HepG2 (cell line): Measurements from ENCODE around the gene SUB1. TPM values are rescaled to one million over a fixed set of nuclear protein-coding genes. Genes with fewer than 3 reads are reported as not detected.

Experiments used
- ETV6 ChIP-seq: sonication (generic); formaldehyde crosslinking; conservative IDR thresholded peaks from 2 replicates; pipeline ENCODE4 v1.4.0; 2020; ENCODE audit warnings: missing genetic modification reagents
- HOXD1 ChIP-seq: sonication (generic); formaldehyde crosslinking; IDR thresholded peaks from 2 replicates; pipeline ENCODE4 v1.5.0; 2020; ENCODE audit warnings: missing genetic modification reagents
- MTF2 ChIP-seq: sonication (generic); formaldehyde crosslinking; IDR thresholded peaks from 2 replicates; pipeline ENCODE4 v1.5.0; 2020; ENCODE audit warnings: missing genetic modification reagents, borderline replicate concordance
- RARA ChIP-seq: IDR thresholded peaks from 2 replicates; pipeline ENCODE4 v1.6.1; 2016; ENCODE audit warnings: missing genetic modification reagents, missing compliant biosample characterization
- TEAD2 ChIP-seq: sonication (generic); formaldehyde crosslinking; IDR thresholded peaks from 2 replicates; pipeline ENCODE4 v1.9.0; 2021; ENCODE audit warnings: missing genetic modification reagents
- ZMAT3 ChIP-seq: sonication (generic); formaldehyde crosslinking; conservative IDR thresholded peaks from 2 replicates; pipeline ENCODE4 v1.7.0; 2021; ENCODE audit warnings: missing genetic modification reagents
- ZNF121 ChIP-seq: sonication (generic); formaldehyde crosslinking; IDR thresholded peaks from 2 replicates; pipeline ENCODE4 v1.5.0; 2020; ENCODE audit warnings: mild to moderate bottlenecking, missing genetic modification reagents
- ZNF138 ChIP-seq: sonication (generic); formaldehyde crosslinking; IDR thresholded peaks from 2 replicates; pipeline ENCODE4 v1.5.0; 2020; ENCODE audit warnings: mild to moderate bottlenecking, low read depth, missing genetic modification reagents
- ZNF232 ChIP-seq: sonication (generic); formaldehyde crosslinking; IDR thresholded peaks from 2 replicates; pipeline ENCODE4 v1.4.0; 2020; ENCODE audit warnings: missing genetic modification reagents, borderline replicate concordance
- ZNF616 ChIP-seq: sonication (generic); formaldehyde crosslinking; IDR thresholded peaks from 2 replicates; pipeline ENCODE4 v1.5.0; 2020; ENCODE audit warnings: low read depth, mild to moderate bottlenecking, missing genetic modification reagents
- polyA plus RNA-seq, 8 experiments: library from polyadenylated mRNA; depleted of rRNA in 3 of 8; stranded (reverse) in 7 of 8; unstranded in 1 of 8; fragments of >200 nt; fragmentation: Illumina TruSeq in 4 of 8; extraction: Trizol in 4 of 8; gene quantifications; 2 replicates each; pipeline versions ENCODE4 v1.2.1 to v1.2.3, GENCODE V29; 2011 to 2016; ENCODE audit warnings: low read depth in 4 of 8, missing spikeins in 1 of 8, mixed read lengths in 1 of 8; ENCODE audit not compliant: insufficient read depth in 1 of 8
- total RNA-seq, 5 experiments: library from RNA; depleted of rRNA; stranded (reverse); fragments of >200 nt; fragmentation: Illumina TruSeq; extraction: Trizol; gene quantifications; 2 replicates each; pipeline ENCODE4 v1.2.3, GENCODE V29; 2016; ENCODE audit warnings: low read depth in 1 of 5
- TF ChIP-seq, protein P1 (sequence below): sonication (generic); formaldehyde crosslinking; IDR thresholded peaks from 2 replicates; pipeline ENCODE4; 2020; ENCODE audit warnings: missing genetic modification reagents, mild to moderate bottlenecking, borderline replicate concordance
- TF ChIP-seq, protein P2 (sequence below): sonication (generic); formaldehyde crosslinking; IDR thresholded peaks from 2 replicates; pipeline ENCODE4 v1.5.0; 2020; ENCODE audit warnings: mild to moderate bottlenecking, missing genetic modification reagents
- TF ChIP-seq, protein P3 (sequence below): sonication (generic); formaldehyde crosslinking; IDR thresholded peaks from 2 replicates; pipeline ENCODE4 v1.4.0; 2020; ENCODE audit warnings: missing genetic modification reagents
- TF ChIP-seq, protein P4 (sequence below): IDR thresholded peaks from 2 replicates; pipeline ENCODE4 v1.4.0; 2020; ENCODE audit warnings: mild to moderate bottlenecking, missing genetic modification reagents
- TF ChIP-seq, protein P5 (sequence below): sonication (generic); formaldehyde crosslinking; IDR thresholded peaks from 2 replicates; pipeline ENCODE4 v1.4.0; 2020; ENCODE audit warnings: missing genetic modification reagents, mild to moderate bottlenecking, borderline replicate concordance

SUB1 gene
- total and polyA plus RNA-seq, 2 of the 13 experiments (the other 11 are each of a cell fraction or from before 2014, with no cell fraction given), result 182 to 693 TPM

DNA sequence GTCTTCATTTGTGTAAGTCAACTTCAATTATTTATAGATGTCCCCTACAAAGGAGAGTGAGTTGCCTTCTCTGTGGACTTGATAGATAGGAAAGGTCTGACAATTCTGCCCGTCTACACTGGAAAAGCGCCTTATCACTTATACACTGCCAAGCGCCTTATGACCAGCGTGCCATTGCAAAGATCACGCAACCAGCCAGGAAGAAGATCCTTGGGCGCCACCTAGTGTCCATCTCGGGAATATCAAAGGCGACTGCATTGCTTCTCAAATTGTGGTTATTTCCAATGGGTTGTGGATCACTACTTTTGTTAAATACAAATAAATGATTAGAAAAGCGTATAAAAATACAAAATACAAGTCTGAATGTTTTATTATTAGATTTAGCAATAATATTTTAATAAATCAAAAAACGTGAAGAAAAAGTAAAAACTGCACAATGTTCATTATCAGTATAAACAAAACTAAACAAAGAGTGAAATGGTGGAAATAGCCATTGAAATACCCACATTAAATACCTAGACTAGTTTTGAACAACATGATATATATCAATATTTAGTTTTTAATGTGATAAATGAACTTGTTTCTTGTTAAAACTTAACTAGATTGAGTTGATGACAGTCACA, 27.8 kb downstream of the SUB1 start (continued):
- no peak for TF ChIP-seq ZNF616
- TF ChIP-seq ZNF232 (CRISPR knock-in tag), result no peak
- TF ChIP-seq, protein P1, sequence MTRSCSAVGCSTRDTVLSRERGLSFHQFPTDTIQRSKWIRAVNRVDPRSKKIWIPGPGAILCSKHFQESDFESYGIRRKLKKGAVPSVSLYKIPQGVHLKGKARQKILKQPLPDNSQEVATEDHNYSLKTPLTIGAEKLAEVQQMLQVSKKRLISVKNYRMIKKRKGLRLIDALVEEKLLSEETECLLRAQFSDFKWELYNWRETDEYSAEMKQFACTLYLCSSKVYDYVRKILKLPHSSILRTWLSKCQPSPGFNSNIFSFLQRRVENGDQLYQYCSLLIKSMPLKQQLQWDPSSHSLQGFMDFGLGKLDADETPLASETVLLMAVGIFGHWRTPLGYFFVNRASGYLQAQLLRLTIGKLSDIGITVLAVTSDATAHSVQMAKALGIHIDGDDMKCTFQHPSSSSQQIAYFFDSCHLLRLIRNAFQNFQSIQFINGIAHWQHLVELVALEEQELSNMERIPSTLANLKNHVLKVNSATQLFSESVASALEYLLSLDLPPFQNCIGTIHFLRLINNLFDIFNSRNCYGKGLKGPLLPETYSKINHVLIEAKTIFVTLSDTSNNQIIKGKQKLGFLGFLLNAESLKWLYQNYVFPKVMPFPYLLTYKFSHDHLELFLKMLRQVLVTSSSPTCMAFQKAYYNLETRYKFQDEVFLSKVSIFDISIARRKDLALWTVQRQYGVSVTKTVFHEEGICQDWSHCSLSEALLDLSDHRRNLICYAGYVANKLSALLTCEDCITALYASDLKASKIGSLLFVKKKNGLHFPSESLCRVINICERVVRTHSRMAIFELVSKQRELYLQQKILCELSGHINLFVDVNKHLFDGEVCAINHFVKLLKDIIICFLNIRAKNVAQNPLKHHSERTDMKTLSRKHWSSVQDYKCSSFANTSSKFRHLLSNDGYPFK (CRISPR knock-in tag), result no peak
- TF ChIP-seq, protein P2, sequence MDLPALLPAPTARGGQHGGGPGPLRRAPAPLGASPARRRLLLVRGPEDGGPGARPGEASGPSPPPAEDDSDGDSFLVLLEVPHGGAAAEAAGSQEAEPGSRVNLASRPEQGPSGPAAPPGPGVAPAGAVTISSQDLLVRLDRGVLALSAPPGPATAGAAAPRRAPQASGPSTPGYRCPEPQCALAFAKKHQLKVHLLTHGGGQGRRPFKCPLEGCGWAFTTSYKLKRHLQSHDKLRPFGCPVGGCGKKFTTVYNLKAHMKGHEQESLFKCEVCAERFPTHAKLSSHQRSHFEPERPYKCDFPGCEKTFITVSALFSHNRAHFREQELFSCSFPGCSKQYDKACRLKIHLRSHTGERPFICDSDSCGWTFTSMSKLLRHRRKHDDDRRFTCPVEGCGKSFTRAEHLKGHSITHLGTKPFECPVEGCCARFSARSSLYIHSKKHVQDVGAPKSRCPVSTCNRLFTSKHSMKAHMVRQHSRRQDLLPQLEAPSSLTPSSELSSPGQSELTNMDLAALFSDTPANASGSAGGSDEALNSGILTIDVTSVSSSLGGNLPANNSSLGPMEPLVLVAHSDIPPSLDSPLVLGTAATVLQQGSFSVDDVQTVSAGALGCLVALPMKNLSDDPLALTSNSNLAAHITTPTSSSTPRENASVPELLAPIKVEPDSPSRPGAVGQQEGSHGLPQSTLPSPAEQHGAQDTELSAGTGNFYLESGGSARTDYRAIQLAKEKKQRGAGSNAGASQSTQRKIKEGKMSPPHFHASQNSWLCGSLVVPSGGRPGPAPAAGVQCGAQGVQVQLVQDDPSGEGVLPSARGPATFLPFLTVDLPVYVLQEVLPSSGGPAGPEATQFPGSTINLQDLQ (CRISPR knock-in tag), result no peak
- TF ChIP-seq ZMAT3 (CRISPR knock-in tag), result no peak
- TF ChIP-seq, protein P3, sequence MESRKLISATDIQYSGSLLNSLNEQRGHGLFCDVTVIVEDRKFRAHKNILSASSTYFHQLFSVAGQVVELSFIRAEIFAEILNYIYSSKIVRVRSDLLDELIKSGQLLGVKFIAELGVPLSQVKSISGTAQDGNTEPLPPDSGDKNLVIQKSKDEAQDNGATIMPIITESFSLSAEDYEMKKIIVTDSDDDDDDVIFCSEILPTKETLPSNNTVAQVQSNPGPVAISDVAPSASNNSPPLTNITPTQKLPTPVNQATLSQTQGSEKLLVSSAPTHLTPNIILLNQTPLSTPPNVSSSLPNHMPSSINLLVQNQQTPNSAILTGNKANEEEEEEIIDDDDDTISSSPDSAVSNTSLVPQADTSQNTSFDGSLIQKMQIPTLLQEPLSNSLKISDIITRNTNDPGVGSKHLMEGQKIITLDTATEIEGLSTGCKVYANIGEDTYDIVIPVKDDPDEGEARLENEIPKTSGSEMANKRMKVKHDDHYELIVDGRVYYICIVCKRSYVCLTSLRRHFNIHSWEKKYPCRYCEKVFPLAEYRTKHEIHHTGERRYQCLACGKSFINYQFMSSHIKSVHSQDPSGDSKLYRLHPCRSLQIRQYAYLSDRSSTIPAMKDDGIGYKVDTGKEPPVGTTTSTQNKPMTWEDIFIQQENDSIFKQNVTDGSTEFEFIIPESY (CRISPR knock-in tag), result peak; percentile 78
- TF ChIP-seq ZNF138 (CRISPR knock-in tag), result no peak
- TF ChIP-seq RARA, result 0 out of 2 replicates have a peak, but pooled peaks have one; percentile 14
- TF ChIP-seq, protein P4, sequence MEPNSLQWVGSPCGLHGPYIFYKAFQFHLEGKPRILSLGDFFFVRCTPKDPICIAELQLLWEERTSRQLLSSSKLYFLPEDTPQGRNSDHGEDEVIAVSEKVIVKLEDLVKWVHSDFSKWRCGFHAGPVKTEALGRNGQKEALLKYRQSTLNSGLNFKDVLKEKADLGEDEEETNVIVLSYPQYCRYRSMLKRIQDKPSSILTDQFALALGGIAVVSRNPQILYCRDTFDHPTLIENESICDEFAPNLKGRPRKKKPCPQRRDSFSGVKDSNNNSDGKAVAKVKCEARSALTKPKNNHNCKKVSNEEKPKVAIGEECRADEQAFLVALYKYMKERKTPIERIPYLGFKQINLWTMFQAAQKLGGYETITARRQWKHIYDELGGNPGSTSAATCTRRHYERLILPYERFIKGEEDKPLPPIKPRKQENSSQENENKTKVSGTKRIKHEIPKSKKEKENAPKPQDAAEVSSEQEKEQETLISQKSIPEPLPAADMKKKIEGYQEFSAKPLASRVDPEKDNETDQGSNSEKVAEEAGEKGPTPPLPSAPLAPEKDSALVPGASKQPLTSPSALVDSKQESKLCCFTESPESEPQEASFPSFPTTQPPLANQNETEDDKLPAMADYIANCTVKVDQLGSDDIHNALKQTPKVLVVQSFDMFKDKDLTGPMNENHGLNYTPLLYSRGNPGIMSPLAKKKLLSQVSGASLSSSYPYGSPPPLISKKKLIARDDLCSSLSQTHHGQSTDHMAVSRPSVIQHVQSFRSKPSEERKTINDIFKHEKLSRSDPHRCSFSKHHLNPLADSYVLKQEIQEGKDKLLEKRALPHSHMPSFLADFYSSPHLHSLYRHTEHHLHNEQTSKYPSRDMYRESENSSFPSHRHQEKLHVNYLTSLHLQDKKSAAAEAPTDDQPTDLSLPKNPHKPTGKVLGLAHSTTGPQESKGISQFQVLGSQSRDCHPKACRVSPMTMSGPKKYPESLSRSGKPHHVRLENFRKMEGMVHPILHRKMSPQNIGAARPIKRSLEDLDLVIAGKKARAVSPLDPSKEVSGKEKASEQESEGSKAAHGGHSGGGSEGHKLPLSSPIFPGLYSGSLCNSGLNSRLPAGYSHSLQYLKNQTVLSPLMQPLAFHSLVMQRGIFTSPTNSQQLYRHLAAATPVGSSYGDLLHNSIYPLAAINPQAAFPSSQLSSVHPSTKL (CRISPR knock-in tag), result peak; percentile 53; the same call in 1 of the 2 replicates
- TF ChIP-seq MTF2 (CRISPR knock-in tag), result no peak
- no peak for TF ChIP-seq TEAD2 (CRISPR knock-in tag)
- no peak for TF ChIP-seq ZNF121 (CRISPR knock-in tag)
- TF ChIP-seq, protein P5, sequence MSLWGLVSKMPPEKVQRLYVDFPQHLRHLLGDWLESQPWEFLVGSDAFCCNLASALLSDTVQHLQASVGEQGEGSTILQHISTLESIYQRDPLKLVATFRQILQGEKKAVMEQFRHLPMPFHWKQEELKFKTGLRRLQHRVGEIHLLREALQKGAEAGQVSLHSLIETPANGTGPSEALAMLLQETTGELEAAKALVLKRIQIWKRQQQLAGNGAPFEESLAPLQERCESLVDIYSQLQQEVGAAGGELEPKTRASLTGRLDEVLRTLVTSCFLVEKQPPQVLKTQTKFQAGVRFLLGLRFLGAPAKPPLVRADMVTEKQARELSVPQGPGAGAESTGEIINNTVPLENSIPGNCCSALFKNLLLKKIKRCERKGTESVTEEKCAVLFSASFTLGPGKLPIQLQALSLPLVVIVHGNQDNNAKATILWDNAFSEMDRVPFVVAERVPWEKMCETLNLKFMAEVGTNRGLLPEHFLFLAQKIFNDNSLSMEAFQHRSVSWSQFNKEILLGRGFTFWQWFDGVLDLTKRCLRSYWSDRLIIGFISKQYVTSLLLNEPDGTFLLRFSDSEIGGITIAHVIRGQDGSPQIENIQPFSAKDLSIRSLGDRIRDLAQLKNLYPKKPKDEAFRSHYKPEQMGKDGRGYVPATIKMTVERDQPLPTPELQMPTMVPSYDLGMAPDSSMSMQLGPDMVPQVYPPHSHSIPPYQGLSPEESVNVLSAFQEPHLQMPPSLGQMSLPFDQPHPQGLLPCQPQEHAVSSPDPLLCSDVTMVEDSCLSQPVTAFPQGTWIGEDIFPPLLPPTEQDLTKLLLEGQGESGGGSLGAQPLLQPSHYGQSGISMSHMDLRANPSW, result no peak
- TF ChIP-seq HOXD1 (CRISPR knock-in tag), result no peak
- no peak for TF ChIP-seq ETV6 (CRISPR knock-in tag)
